Hematopoietic multipotent progenitor cell treated with erythropoietin and hydrocortisone succinate and interleukin-3 and kit ligand, for 4 days (in vitro differentiated cells): ENCODE measurements around the gene FKBP4.
A peak's percentile ranks its signal among the peaks of the same experiment; 100 is the strongest.

ENCODE experiments used
- DNase-seq: peaks from one replicate; pipeline ENCODE4 v3.0.0-alpha.2; 2015

The FKBP4 gene

GRCh38 chr12:2783936-2784600 lies 10.7 kb upstream of the FKBP4 start:
- peak; percentile 74 for DNase-seq

DNA sequence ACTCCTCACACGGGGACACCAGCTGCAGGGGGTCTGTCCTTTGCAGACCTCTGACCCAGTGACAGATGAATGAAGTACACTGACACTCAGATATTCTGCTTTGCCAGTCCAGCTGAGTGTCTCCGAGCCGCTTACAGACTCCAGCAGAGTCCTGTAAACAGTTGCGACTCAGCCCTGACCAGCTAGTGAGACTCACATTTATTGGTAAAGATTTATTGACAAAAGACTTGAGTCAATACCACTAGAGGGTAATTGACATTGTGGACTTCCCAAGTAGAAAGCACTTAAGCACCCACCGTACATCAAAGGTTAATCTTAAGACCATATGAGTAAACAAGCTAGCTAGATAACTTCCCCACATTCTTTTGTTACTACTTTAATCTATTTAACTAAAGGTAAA lies 9.8 kb upstream of the FKBP4 start:
- no peak for DNase-seq

GRCh38 chr12:2791089-2791488 lies 3.7 kb upstream of the FKBP4 start:
- no peak for DNase-seq

DNA sequence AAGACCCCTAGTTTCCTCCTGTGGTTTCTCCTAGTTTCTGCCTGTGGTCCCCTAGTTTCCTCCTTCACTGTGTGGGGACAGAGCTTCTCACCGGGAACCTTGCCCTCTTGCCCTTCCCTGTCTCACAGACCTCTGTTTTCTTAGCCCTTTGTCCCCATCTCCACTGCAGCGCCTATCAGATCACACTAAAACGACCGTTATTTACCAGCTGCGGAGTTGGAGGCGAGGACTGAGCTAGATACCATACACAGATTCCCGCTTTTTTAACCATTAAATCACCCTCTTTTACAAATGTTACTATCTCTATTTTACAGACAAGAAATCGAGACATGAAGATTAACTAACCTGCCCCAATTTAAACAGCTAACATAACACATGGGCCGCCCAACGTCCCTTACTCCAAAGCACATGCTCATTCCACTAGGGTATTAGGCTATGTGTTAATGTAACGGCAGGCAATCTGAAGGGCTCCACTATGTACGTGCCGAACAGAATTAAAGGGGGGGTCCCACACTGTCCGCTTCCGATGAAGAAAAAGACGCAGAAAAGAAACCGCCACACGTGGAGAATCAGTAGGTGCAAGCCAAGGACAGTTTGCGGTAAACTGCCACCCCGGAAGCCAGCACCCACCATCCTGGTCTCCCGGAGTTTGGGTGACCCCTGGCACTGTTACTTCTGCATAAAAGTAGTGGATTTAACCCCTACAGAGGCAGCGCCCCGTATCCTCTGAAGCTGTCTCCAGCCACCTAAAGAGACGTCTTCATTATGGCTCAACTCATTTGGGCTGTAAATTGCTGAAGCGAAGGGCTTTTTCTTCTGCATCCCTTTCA lies 1.9 kb upstream of the FKBP4 start:
- DNase-seq: peak; percentile 67

DNA sequence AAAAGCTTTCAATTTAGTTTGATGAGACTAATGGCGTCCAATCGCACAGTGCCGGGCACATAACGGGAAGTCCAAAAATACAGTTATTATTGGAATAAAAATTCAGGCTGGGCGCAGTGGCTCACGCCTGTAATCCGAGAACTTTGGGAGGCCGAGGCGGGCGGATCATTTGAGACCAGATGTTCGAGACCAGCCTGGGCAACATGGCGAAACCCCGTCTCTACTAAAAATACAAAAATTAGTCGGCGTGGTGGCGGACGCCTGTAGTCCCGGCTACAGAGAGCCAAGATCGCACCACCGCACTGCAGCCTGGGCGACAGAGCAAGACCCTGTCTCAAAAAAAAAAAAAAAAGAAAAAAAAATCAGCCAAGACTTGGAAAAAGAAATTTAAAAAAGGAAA lies 1.2 kb upstream of the FKBP4 start:
- DNase-seq: no peak

DNA sequence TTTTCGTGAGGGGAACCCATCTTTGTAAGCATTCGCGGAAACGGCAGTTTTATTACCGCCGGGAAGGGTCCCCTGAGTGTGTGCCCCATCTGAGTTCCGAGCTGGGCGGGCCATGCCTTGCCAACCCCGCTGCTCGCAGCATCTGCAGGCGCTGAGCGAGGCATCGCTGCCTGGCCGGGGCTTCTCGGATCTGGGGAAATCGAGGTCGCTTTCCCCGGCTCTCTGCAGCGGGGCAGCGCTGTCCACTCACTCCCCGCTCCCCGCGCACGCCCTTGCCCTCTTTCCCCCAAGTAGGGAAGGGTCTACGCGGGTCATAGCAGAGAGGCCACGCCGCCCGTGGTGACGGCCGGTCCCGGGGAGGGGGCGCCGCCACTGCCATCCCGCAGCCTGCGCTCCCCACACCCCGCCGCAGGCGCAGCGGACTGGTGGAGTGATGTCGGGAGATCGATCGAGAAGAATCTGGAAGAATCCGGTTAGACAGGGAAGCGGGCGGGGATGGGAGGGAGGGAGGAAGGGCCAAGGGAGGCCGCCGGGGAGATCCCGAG lies 507 bp upstream of the FKBP4 start:
- DNase-seq: peak; percentile 44

DNA sequence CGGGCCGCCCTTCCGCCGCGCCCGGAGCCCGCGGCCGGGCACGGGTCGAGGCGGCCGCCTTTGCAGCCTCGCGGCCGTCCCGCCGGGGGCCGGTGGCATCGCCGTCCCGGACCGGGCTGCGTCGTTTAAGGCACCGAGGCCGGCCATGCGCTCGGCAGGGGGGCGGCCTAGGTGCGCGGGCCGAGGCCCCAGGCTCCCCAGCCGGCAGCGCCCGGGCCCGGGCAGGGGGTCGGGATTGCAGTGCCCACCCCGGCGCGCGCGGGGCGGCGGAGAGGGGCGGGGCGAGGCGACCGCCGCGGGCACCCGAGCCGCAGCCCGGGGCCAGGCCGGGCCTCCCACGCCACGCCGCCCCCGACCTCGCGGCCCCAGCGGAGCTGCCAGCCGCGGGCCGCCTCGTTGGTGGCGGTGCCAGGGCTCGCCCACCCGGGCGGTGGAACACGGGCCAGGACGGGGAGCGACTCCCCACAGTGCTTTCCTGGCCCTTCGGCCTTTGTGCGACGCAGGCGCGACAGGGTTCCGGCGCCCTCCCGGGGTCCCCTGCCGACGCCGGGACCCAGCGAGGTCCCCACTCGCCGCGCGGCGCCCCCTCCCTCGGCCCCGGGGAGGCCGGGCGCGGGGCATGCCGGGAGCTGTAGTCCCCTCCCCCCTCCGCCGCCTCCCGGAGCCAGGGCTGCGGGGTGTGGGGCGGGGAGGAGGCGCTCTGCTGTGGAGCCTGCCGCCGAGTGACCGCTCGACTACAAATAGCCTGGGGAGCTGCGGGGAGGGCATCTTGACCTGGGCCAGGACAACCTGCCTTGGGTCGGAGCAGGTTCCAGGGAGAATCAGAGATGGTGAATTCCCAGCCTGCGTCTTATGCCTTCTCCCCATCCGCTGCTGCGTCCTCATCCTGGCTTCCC lies 769 bp downstream of the FKBP4 start:
- DNase-seq: peak; percentile 84

- DNase-seq: peak; percentile 30
Observed at GRCh38 chr12:2796187-2796666, 1.5 kb downstream of the FKBP4 start.

GRCh38 chr12:2797721-2798418 lies 3.1 kb downstream of the FKBP4 start:
- peak; percentile 43 for DNase-seq

GRCh38 chr12:2800046-2800570 lies 5.3 kb downstream of the FKBP4 start:
- DNase-seq: no peak

DNA sequence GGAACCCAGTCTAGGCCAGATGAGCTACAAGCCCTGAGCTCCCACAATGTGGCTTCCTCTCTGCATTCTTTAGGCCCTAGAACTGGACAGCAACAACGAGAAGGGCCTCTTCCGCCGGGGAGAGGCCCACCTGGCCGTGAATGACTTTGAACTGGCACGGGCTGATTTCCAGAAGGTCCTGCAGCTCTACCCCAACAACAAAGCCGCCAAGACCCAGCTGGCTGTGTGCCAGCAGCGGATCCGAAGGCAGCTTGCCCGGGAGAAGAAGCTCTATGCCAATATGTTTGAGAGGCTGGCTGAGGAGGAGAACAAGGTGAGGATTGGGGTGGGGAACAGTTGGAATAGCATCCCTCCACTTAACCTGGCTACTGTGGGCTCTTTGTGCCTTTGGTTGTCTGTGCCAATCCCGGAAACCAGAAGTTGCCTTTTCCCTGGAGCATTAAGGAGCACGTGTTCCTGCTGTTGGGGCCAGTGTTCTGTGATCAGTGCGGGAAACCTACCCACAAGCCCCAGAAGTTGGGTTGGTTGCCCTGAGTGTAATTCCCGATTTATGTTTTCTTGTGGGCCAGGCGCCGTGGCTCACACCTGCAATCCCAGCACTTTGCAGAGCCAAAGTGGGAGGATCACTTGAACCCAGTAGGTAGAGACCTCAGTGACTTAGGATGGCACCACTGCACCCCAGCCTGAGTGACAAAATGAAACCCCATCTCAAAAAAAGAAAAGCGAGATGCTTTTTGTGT lies 6.4 kb downstream of the FKBP4 start:
- DNase-seq: no peak

- DNase-seq: no peak
Observed at GRCh38 chr12:2803635-2804392, 9.0 kb downstream of the FKBP4 start.

DNA sequence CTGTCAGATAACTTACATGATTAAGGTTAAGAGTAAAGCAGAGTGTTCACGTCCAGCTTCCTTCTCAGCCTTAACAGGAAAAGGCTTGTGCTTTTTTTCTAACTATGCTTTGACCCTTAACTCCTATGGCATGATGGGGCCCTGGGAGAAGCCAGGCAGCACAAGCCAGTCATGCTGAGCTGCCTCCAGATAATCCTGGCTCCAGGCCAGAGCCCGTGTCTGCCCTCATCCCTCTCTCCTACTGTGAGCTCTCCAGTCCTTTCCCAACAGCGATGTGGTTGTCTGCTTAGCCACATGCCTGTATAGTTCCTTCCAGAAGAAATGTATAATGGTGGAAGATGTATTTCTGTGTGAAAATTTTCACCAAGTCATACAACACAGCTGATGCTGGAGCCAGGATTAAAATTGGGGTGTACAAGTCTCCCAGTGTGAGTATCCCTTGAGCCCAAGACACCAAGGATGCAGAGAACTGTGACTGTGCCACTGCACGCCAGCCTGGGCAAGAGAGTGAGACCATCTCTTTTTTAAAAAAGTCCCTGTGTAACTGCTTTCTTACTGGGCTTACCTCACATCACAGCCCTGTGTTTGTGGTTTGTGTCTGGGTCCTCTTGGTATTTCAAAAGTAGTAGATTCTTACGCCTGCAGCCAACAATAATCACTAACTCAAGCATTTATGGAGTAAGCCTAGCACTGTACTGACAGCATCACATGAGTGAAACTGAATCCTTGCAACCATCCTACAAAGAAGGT lies 9.8 kb downstream of the FKBP4 start:
- DNase-seq: peak; percentile 13

GRCh38 chr12:2805143-2805520 lies 10.4 kb downstream of the FKBP4 start:
- DNase-seq: no peak

- peak; percentile 12 for DNase-seq
Observed at GRCh38 chr12:2806700-2807099, 11.9 kb downstream of the FKBP4 start.

DNA sequence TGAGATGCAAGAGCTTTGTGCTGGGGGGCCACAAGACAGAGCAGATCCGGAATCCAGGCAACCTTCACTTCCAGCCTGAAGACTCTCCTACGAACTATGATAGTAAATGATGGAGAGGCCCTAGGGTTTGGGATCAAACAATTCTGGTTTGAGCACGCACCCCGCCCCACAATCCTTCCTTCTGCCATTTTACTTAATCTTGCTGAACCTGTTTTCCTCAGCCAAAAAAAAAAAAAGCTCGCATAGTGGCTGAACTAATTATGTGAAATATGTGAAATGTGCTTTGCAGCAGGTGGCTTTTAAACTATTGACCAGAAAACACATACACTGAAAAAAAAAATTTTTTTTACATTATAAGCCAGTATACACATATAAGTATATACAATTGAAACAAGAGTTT lies 17.0 kb downstream of the FKBP4 start:
- DNase-seq: no peak

DNA sequence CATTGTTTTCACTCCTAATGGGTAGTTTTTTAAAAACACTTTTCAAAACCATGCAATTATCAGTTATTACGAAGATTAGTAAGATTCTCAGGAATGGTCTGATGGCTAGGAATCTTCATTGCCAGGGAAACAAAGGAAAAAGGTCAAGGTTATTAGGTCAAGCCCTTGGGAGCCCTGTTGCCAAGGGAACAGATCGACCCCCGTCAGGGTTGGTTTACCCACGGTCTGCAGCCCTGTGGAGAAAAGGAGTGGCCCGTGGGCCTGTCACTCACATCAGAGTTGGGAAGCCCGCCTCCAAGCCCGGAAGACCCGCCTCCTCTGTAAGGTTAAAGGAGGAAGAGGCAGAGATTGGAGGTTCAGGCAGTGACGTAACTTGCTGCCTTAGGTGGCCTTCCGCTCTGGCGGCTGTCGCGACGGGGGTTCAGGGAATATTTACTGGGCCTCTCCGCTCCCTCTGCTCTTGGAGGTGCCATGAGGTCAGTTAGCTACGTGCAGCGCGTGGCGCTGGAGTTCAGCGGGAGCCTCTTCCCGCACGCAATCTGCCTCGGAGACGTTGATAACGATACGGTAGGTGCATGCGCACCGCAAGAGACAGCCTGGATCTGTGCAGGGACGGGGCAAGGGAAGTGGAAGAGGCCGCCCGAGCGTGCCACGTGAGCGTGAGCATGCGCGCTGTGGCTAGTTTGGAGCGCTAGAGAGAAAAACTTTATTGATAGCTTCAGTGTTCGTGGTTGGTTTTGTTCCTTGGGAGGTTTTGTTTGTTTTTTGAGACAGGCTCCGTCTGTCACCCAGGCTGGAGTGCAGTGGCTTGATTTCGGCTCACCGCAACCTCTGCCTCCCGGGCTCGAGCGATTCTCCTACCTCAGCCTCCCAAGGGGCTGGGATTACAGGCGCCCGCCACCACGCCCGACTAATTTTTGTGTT lies 17.8 kb downstream of the FKBP4 start, which contains the start of gene ITFG2:
TSS of gene ITFG2 (plus strand) at position 379 of the 924 bp plus-strand sequence. CDS start at position 472, 93 bp downstream.
- DNase-seq: peak; percentile 100
